ENCODE data around the gene RREB1. TPM values are rescaled to one million over a fixed set of nuclear protein-coding genes. Genes with fewer than 3 reads are reported as not detected.

RREB1 gene
- total and polyA plus RNA-seq, 2 donors (not counting 3 experiments of a cell fraction or from before 2014, with no cell fraction given), result 3.7 to 33.0 TPM

DNA sequence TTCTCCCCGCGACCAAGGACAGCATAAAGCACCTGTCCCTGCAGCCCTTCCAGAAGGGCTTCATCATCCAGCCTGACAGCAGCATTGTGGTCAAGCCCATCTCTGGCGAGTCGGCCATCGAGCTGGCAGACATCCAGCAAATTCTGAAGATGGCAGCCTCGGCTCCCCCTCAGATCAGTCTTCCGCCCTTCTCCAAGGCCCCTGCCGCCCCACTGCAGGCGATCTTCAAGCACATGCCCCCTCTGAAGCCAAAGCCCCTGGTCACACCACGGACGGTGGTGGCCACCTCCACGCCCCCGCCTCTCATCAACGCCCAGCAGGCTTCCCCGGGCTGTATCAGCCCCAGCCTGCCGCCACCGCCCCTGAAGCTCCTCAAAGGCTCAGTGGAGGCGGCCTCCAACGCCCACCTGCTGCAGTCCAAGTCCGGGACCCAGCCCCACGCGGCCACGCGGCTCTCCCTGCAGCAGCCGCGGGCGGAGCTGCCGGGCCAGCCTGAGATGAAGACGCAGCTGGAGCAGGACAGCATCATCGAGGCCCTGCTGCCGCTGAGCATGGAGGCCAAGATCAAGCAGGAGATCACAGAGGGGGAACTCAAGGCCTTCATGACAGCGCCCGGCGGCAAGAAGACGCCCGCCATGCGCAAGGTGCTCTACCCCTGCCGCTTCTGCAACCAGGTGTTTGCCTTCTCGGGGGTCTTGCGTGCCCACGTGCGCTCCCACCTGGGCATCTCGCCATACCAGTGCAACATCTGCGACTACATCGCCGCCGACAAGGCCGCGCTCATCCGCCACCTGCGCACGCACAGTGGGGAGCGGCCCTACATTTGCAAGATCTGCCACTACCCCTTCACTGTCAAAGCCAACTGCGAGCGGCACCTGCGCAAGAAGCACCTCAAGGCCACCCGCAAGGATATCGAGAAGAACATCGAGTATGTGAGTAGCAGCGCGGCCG lies 121.9 kb downstream of the RREB1 start:
- H3K4me2 ChIP-seq (ENCODE audit: insufficient read depth, low read length), result no peak overlapping the region
- POLR2A ChIA-PET, result no interaction called here
- no peak overlapping the region for H3K9ac ChIP-seq (replicated peaks; ENCODE audit: extremely low read depth, insufficient read depth, low read length)
- BruUV-seq (replicated peaks), result no TSS peak
- intact Hi-C loops (cut with micrococcal nuclease), result no loop called here
- DNase-seq (ENCODE audit: low read depth, low spot score) (no peak), FAIRE-seq (no peak)
- H3K36me3 ChIP-seq (ENCODE audit: control insufficient read depth in 2 of 2, extremely low read depth in 1 of 2, insufficient read depth in 2 of 2, low read length in 2 of 2), result peaks cover 9 to 47% of the 10 kb centered on the region in 2 experiments
- TF ChIP-seq POLR2AphosphoS5 (IDR thresholded peaks at IDR 0.05; ENCODE audit: insufficient read depth, low read depth, low read length) (no peak), GATA2 (IDR thresholded peaks at IDR 0.05; ENCODE audit: insufficient read depth, insufficient read length, low read depth, low read length) (no peak), POLR2A (IDR thresholded peaks at IDR 0.05; ENCODE audit: low read depth, low read length) (no peak), FOS (IDR thresholded peaks at IDR 0.05; ENCODE audit: borderline replicate concordance, insufficient read depth, low read length) (no peak), JUN (IDR thresholded peaks at IDR 0.05; ENCODE audit: borderline replicate concordance, insufficient read depth, insufficient read length, low read depth) (no peak), EZH2 (IDR thresholded peaks at IDR 0.05; ENCODE audit: borderline replicate concordance, low read depth, low read length, severe bottlenecking) (no peak), MYC (IDR thresholded peaks at IDR 0.05; ENCODE audit: low read depth, low read length) (no peak)
- TF ChIP-seq, protein P1, sequence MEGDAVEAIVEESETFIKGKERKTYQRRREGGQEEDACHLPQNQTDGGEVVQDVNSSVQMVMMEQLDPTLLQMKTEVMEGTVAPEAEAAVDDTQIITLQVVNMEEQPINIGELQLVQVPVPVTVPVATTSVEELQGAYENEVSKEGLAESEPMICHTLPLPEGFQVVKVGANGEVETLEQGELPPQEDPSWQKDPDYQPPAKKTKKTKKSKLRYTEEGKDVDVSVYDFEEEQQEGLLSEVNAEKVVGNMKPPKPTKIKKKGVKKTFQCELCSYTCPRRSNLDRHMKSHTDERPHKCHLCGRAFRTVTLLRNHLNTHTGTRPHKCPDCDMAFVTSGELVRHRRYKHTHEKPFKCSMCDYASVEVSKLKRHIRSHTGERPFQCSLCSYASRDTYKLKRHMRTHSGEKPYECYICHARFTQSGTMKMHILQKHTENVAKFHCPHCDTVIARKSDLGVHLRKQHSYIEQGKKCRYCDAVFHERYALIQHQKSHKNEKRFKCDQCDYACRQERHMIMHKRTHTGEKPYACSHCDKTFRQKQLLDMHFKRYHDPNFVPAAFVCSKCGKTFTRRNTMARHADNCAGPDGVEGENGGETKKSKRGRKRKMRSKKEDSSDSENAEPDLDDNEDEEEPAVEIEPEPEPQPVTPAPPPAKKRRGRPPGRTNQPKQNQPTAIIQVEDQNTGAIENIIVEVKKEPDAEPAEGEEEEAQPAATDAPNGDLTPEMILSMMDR (IDR thresholded peaks at IDR 0.05; ENCODE audit: extremely low read depth in 1 of 2, insufficient read depth in 1 of 2, low read depth in 1 of 2, low read length in 2 of 2), result no peak
- TF ChIP-seq, protein P2, sequence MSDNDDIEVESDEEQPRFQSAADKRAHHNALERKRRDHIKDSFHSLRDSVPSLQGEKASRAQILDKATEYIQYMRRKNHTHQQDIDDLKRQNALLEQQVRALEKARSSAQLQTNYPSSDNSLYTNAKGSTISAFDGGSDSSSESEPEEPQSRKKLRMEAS (IDR thresholded peaks at IDR 0.05; ENCODE audit: insufficient read depth, insufficient read length), result no peak
- no peaks in the 10 kb centered on the region for H3K79me2 ChIP-seq (ENCODE audit: control insufficient read depth, insufficient read depth, low read length)
- no peaks in the 10 kb centered on the region for H3K9me3 ChIP-seq (replicated peaks; ENCODE audit: control insufficient read depth, insufficient read depth, low read length)
- peaks cover 9% of the 10 kb centered on the region for H3K4me1 ChIP-seq (ENCODE audit: control insufficient read depth, extremely low read depth, insufficient read depth, low read length)
- H2AFZ ChIP-seq (ENCODE audit: low read depth, low read length), result no peak overlapping the region
- no peak overlapping the region for H3K27ac ChIP-seq (ENCODE audit: insufficient read depth, low read depth, low read length)
- dilution Hi-C loops (cut with MboI; ENCODE audit: extremely low pct_ligation_motif_present, low sequenced_read_pairs), result no loop called here
- H3K4me3 ChIP-seq (replicated peaks in 1 of 3; ENCODE audit: insufficient read depth in 1 of 3, low read depth in 1 of 3, low read length in 3 of 3), result no peak overlapping the region
- CTCF ChIA-PET, result no interaction called here
- H3K9me1 ChIP-seq (replicated peaks; ENCODE audit: control insufficient read depth, extremely low read depth, insufficient read depth, low read length), result no peaks in the 10 kb centered on the region
- no peaks in the 10 kb centered on the region for H4K20me1 ChIP-seq (replicated peaks; ENCODE audit: control insufficient read depth, extremely low read depth, insufficient read depth, low read length)
- no peaks in the 10 kb centered on the region for H3K27me3 ChIP-seq (ENCODE audit: control insufficient read depth in 2 of 2, insufficient read depth in 2 of 2, low read length in 2 of 2)

Data from endothelial cell of umbilical vein (primary cell).